Astrocyte (in vitro differentiated cells and primary cell): ENCODE results near the gene PPP1R16B. TPM values are rescaled to one million over a fixed set of nuclear protein-coding genes. Genes with fewer than 3 reads are reported as not detected.

Experiments
- DNase-seq: peaks from one replicate; pipeline ENCODE4 v3.0.0-alpha.2; 2010; ENCODE audit warnings: low read depth
- FAIRE-seq: peaks from 2 replicates; lab custom pipeline; 2011; peaks lifted over from hg19 to GRCh38; lab: Jason Lieb, UNC
- H2AFZ ChIP-seq: 2 replicates; pipeline ENCODE4 v1.6.0; 2012; ENCODE audit warnings: low read depth, low read length, inconsistent platforms
- H3K27ac ChIP-seq: 2 replicates; pipeline ENCODE4 v1.5.1; 2011; ENCODE audit warnings: low read depth, low read length, inconsistent platforms
- H3K27me3 ChIP-seq: 2 replicates; pipeline ENCODE4 v1.6.0; 2011; ENCODE audit warnings: low read length, inconsistent platforms; ENCODE audit not compliant: insufficient read depth
- H3K36me3 ChIP-seq: 2 replicates; pipeline ENCODE4 v1.5.1; 2011; ENCODE audit warnings: low read length, inconsistent platforms; ENCODE audit not compliant: insufficient read depth
- H3K4me1 ChIP-seq: 2 replicates; pipeline ENCODE4 v1.5.1; 2011; ENCODE audit warnings: low read length, inconsistent platforms; ENCODE audit not compliant: insufficient read depth
- H3K4me2 ChIP-seq: 2 replicates; pipeline ENCODE4 v1.6.0; 2012; ENCODE audit warnings: low read length, inconsistent platforms
- H3K4me3 ChIP-seq: 2 replicates; pipeline ENCODE4 v1.5.1; 2011; ENCODE audit warnings: low read depth, mild to moderate bottlenecking, low read length, inconsistent platforms; ENCODE audit not compliant: insufficient read depth
- H3K79me2 ChIP-seq: 2 replicates; pipeline ENCODE4 v1.6.0; 2012; ENCODE audit warnings: mild to moderate bottlenecking, low read length, inconsistent platforms; ENCODE audit not compliant: insufficient read depth
- H3K9ac ChIP-seq: 2 replicates; pipeline ENCODE4 v1.6.0; 2012; ENCODE audit warnings: mild to moderate bottlenecking, low read length, inconsistent platforms
- H3K9me3 ChIP-seq: 2 replicates; pipeline ENCODE4 v1.5.1; 2012; ENCODE audit warnings: low read depth, mild to moderate bottlenecking, low read length, inconsistent platforms; ENCODE audit not compliant: insufficient read depth
- H4K20me1 ChIP-seq: 2 replicates; pipeline ENCODE4 v1.6.0; 2012; ENCODE audit warnings: low read length, inconsistent platforms; ENCODE audit not compliant: insufficient read depth
- H3K27ac Mint-ChIP-seq: one replicate; pipeline ENCODE4 v1.8.0; 2021; ENCODE audit warnings: mild to moderate bottlenecking, mixed read lengths; ENCODE audit not compliant: unreplicated experiment
- H3K27me3 Mint-ChIP-seq: one replicate; pipeline ENCODE4 v1.8.0; 2021; ENCODE audit warnings: low read depth, mixed read lengths; ENCODE audit not compliant: unreplicated experiment
- H3K36me3 Mint-ChIP-seq: one replicate; pipeline ENCODE4 v1.8.0; 2021; ENCODE audit warnings: low read depth, mixed read lengths; ENCODE audit not compliant: unreplicated experiment
- H3K4me1 Mint-ChIP-seq: one replicate; pipeline ENCODE4 v1.8.0; 2021; ENCODE audit warnings: low read depth, mixed read lengths; ENCODE audit not compliant: unreplicated experiment
- H3K4me3 Mint-ChIP-seq: one replicate; pipeline ENCODE4 v1.8.0; 2021; ENCODE audit warnings: mild to moderate bottlenecking, moderate library complexity, mixed read lengths; ENCODE audit not compliant: unreplicated experiment
- H3K9me3 Mint-ChIP-seq: one replicate; pipeline ENCODE4 v1.8.0; 2021; ENCODE audit warnings: mild to moderate bottlenecking, mixed read lengths; ENCODE audit not compliant: unreplicated experiment
- CTCF ChIP-seq: IDR thresholded peaks from 2 replicates; pipeline ENCODE4 v1.5.1; 2011; ENCODE audit warnings: low read depth, mild to moderate bottlenecking, inconsistent platforms, low read length, moderate library complexity; ENCODE audit not compliant: insufficient read depth
- EZH2 ChIP-seq: IDR thresholded peaks from 2 replicates; pipeline ENCODE4 v1.6.1; 2012; ENCODE audit warnings: mild to moderate bottlenecking, low read length, inconsistent platforms; ENCODE audit not compliant: insufficient read depth
- total RNA-seq: library from RNA; stranded (reverse); gene quantifications from 2 replicates; pipeline ENCODE4 v1.2.1, GENCODE V29; 2021

Gene PPP1R16B
- total RNA-seq, 1 donor from 2014 or later, result 0.68 TPM

GRCh38 chr20:38885357-38885756 lies 79.9 kb downstream of the PPP1R16B start:
- peaks cover 3% of the 10 kb centered on the region for H3K4me1 Mint-ChIP-seq
- H3K4me3 ChIP-seq, result no peak overlapping the region
- no peaks in the 10 kb centered on the region for H3K9me3 ChIP-seq
- H3K9ac ChIP-seq, result no peak overlapping the region
- no peak overlapping the region for H2AFZ ChIP-seq
- H3K27me3 Mint-ChIP-seq, result peaks cover 12% of the 10 kb centered on the region
- H3K27ac ChIP-seq, result no peak overlapping the region
- DNase-seq (no peak), FAIRE-seq (no peak)
- H3K36me3 Mint-ChIP-seq, result no peaks in the 10 kb centered on the region
- no peak overlapping the region for H3K27ac Mint-ChIP-seq
- H3K4me3 Mint-ChIP-seq, result no peak overlapping the region
- no peak overlapping the region for H3K4me2 ChIP-seq
- TF ChIP-seq EZH2 (no peak), CTCF (no peak)
- no peaks in the 10 kb centered on the region for H3K79me2 ChIP-seq
- no peaks in the 10 kb centered on the region for H3K9me3 Mint-ChIP-seq
- peaks cover 2% of the 10 kb centered on the region for H3K27me3 ChIP-seq
- H3K36me3 ChIP-seq, result no peaks in the 10 kb centered on the region
- H3K4me1 ChIP-seq, result no peaks in the 10 kb centered on the region
- no peaks in the 10 kb centered on the region for H4K20me1 ChIP-seq

- FAIRE-seq, result no peak
- Histone ChIP-seq H4K20me1 (no peaks in the 10 kb centered on the region), H2AFZ (no peak overlapping the region)
Measured at GRCh38 chr20:38888059-38888831, 82.7 kb downstream of the PPP1R16B start.

More at GRCh38 chr20:38888059-38888831, 82.7 kb downstream of the PPP1R16B start:
- H3K36me3 Mint-ChIP-seq, result no peaks in the 10 kb centered on the region
- peaks cover 10% of the 10 kb centered on the region for H3K27me3 Mint-ChIP-seq
- H3K36me3 ChIP-seq, result no peaks in the 10 kb centered on the region
- no peak overlapping the region for H3K9ac ChIP-seq
- H3K4me2 ChIP-seq, result no peak overlapping the region
- H3K9me3 ChIP-seq, result no peaks in the 10 kb centered on the region
- H3K27ac ChIP-seq, result no peak overlapping the region
- DNase-seq, result no peak
- no peaks in the 10 kb centered on the region for H3K4me1 Mint-ChIP-seq
- TF ChIP-seq CTCF, result no peak
- no peak for TF ChIP-seq EZH2
- H3K4me3 Mint-ChIP-seq, result no peak overlapping the region
- no peak overlapping the region for H3K27ac Mint-ChIP-seq
- peaks cover 18% of the 10 kb centered on the region for H3K27me3 ChIP-seq
- H3K4me3 ChIP-seq, result no peak overlapping the region
- H3K79me2 ChIP-seq, result no peaks in the 10 kb centered on the region
- no peaks in the 10 kb centered on the region for H3K9me3 Mint-ChIP-seq
- no peaks in the 10 kb centered on the region for H3K4me1 ChIP-seq
